SJSA1 (cell line): ENCODE results near the gene RABEPK. TPM values are rescaled to one million over a fixed set of nuclear protein-coding genes. Genes with fewer than 3 reads are reported as not detected.
"Not testable (repeated sequence)": the region's sequence is repeated elsewhere in the genome, so short reads cannot be mapped to it uniquely, and the experiment has no call there.

ENCODE experiments used
- DNase-seq, 2 experiments: peaks; one replicate each; pipeline ENCODE4 v3.0.0-alpha.2; 2015 to 2020; ENCODE audit warnings: low spot score in 2 of 2, low read depth in 1 of 2
- H3K27ac ChIP-seq: fragments of 250-450 bp; sonication (Bioruptor Pico); 2 replicates; pipeline ENCODE4 v1.5.1; 2020; ENCODE audit warnings: mild to moderate bottlenecking, moderate library complexity
- H3K27me3 ChIP-seq: fragments of 250-450 bp; sonication (Bioruptor Pico); replicated peaks from 2 replicates; pipeline ENCODE4 v1.5.1; 2020; ENCODE audit warnings: mild to moderate bottlenecking, moderate library complexity
- H3K36me3 ChIP-seq: fragments of 250-450 bp; sonication (Bioruptor Pico); 2 replicates; pipeline ENCODE4 v1.5.1; 2020; ENCODE audit warnings: mild to moderate bottlenecking
- H3K4me1 ChIP-seq: fragments of 250-450 bp; sonication (Bioruptor Pico); replicated peaks from 2 replicates; pipeline ENCODE4 v1.6.1; 2021; ENCODE audit warnings: mild to moderate bottlenecking
- H3K4me3 ChIP-seq: fragments of 250-450 bp; sonication (Bioruptor Pico); 2 replicates; pipeline ENCODE4 v1.5.1; 2020; ENCODE audit warnings: mild to moderate bottlenecking
- H3K9me3 ChIP-seq: fragments of 250-450 bp; sonication (Bioruptor Pico); replicated peaks from 2 replicates; pipeline ENCODE4 v1.5.1; 2020; ENCODE audit warnings: mild to moderate bottlenecking
- total RNA-seq: library from RNA; depleted of rRNA; stranded (reverse); fragments of >200 nt; shearing (Covaris generic); gene quantifications from 2 replicates; pipeline ENCODE4 v1.2.3, GENCODE V29; 2014

Gene RABEPK
- total RNA-seq, 1 experiment from 2014 or later: 25.1 TPM

DNA sequence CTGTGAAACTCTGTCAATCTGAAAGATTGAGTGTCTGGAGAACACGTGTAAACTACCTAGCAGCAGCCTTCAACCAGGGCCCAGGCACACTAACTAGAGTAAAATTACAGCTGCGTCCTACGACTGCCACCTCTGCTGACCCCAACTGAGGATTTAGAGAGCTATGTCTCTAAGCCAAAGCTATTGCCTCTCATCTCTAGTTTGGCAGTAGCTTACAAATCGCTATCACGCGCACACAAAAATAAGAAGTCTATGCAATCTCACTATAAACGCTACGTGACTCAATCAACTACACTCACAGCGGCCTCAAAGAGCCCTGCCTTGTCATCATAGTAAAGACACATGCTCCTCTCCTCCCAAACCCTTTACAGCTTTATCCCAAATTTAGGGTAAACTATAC is 19.5 kb upstream of the RABEPK start:
- H3K4me1 ChIP-seq: no peaks in the 10 kb centered on the region; the same call in 1 of the 2 replicates

DNA sequence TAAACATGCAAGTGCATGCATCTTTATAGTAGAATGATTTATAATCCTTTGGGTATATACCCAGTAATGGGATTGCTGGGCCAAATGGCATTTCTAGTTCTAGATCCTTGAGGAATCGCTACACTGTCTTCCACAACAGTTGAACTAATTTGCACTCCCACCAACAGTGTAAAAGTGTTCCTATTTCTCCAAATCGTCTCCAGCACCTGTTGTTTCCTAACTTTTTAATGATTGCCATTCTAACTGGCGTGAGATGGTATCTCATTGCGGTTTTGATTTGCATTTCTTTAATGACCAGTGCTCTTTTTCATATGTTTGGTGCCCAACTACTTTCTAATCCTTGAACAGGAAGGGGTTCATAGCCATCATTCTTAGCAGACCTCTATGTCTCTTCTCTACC is 18.6 kb upstream of the RABEPK start:
- DNase-seq, H3K4me3 ChIP-seq, H3K4me1 ChIP-seq: not testable (repeated sequence)

More for the DNA sequence above, 19.5 kb upstream of the RABEPK start:
- Histone ChIP-seq H3K9me3 (no peaks in the 10 kb centered on the region), H3K36me3 (peaks cover 10% of the 10 kb centered on the region; the same call in 1 of the 2 replicates), H3K27ac (no peak overlapping the region), H3K4me3 (no peak overlapping the region), H3K27me3 (no peaks in the 10 kb centered on the region)
- DNase-seq: no peak

DNA sequence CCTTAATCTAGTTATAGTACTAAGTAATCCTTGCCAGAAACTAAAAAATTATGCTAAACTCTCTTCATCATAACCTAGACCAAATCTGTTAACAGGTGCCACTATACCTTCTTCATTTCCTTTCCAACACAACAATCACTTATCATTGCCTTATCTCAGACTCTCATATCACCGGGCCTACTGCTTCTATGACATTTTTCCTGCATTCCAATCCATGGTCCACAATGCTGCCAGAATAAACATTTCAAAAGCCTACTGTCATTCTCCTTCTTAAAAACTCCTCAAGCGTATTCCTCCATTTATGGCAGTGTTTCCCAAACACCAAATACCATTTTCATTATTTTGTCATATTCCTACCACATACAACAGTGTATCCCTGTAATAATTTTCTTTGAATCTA is 17.3 kb upstream of the RABEPK start:
- Histone ChIP-seq H3K9me3 (no peaks in the 10 kb centered on the region), H3K4me3 (no peak overlapping the region), H3K27me3 (no peaks in the 10 kb centered on the region), H3K4me1 (no peaks in the 10 kb centered on the region; the same call in none of the 2 replicates), H3K36me3 (peaks cover 11% of the 10 kb centered on the region; the same call in 1 of the 2 replicates), H3K27ac (no peak overlapping the region)
- no peak for DNase-seq

More for the DNA sequence above, 18.6 kb upstream of the RABEPK start:
- not testable (repeated sequence) for H3K9me3 ChIP-seq, H3K27me3 ChIP-seq, H3K36me3 ChIP-seq, H3K27ac ChIP-seq

DNA sequence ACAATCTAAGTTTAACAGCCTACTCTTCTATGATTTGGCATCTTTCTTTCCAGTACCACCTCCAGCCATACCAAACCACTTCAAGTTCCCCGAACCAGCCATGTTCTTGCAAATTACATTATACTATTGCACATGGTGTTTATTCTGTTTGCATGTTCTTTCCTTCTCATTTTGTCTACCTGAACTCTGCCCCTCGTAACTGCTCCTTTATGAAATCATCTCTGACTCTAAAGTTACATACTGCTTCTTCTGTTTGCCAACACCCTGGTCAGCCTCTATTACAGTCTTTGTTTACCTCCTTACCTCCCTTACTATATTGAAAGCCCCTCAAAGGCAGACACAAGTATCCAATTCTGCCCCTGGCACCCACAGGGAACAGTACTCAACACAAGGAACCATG is 16.8 kb upstream of the RABEPK start:
- Histone ChIP-seq H3K4me1 (peaks cover 3% of the 10 kb centered on the region), H3K27ac (no peak overlapping the region), H3K27me3 (no peaks in the 10 kb centered on the region), H3K4me3 (no peak overlapping the region), H3K36me3 (peaks cover 11% of the 10 kb centered on the region; the same call in 1 of the 2 replicates), H3K9me3 (no peaks in the 10 kb centered on the region)
- DNase-seq: no peak

DNA sequence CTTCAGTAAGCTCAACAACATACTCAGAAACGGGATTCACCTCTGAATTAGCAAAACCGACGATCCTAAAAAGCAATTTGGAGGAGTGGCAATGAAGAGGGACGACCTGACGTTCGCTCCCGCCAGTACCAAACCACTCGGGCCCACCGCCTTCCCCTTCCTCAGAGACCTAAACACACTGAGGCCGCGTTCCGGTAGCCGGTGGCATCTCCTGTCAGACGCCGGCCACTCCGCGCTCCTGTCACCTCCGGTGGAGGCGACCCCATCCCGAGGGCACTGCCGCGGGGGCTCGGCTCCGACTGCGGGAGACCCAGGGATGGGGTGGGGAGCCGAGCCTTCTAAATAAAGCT is 11.4 kb upstream of the RABEPK start:
- DNase-seq: no peak
- peak overlapping the region; percentile 69 for H3K27ac ChIP-seq
- H3K27me3 ChIP-seq: no peaks in the 10 kb centered on the region
- peaks cover 10% of the 10 kb centered on the region for H3K4me1 ChIP-seq
- H3K4me3 ChIP-seq: peak overlapping the region; percentile 79
- H3K36me3 ChIP-seq: peaks cover 9% of the 10 kb centered on the region; the same call in 1 of the 2 replicates
- H3K9me3 ChIP-seq: no peaks in the 10 kb centered on the region

DNA sequence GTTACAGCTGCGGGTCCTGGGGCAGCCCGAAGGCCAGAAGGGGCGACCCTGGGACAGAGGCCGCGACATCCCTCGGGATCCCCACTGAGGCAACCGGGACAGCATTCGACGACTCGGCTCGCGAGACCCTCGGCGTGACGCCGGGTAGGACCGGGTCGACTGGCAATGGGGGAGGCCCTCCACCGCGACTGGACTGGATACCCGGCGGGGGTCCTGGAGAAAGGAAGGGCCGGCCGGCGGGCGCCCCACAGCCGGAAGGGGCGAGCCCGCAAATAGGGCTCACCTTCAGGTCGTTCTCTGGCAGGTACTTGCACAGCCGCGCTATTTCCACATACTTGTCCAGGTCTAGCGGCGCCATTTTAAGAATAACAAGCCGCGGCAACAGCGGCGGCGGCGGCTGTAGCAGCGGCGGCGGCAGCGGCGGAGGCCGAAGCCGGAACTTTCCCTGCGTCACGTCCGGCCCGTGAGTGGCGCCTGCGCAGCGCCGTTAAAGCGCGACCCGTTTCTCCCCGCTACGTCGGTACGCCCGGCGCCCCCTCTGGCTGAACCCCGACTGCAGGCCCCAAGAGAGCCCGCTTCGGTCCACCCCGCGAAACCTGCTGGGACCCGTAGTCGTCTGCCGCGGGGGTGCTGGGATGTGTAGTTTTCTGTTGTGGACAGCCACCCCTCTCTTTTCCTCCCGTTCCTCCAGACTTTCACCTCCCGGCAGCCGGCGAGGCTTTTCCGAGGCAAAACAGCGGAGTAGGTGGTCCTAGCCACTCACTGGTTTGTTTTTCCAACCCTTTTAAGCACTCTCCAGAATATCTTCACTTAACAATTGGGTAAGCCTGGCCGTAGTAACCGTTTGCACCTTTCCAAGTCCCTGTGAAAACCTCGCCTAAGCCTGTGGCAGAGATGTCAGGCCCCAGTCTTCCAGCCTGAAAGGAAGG is 10.7 kb upstream of the RABEPK start, which contains the start of gene PPP6C:
Gene PPP6C (minus strand): TSS at position 443 of the 929 bp plus-strand sequence. CDS start 85 bp downstream, at position 358.
- H3K4me1 ChIP-seq: peaks cover 10% of the 10 kb centered on the region
- peak; percentile 88 to 96 for DNase-seq

DNA sequence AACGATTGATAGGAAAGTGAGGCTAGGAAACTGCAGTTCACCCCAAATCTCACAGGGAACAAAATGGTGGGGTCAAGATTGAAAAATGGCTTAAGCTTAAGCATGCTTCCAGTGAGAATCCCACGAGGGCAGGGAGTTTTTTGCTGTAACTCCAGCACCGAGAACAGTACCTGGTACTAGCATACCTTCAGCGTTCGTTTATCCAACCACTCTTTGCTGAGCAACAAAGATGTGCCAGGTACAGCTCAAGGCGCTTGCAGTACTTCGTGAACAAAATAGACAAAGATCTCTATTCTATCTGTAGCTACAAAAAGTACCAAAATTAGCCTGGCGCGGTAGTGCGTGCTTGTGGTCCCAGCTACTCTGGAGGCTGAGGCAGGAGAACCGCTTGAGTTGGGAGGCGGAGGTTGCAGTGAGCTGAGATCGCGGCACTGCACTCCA is 10.0 kb upstream of the RABEPK start:
- Histone ChIP-seq H3K4me3 (peak overlapping the region; percentile 79), H3K27me3 (no peaks in the 10 kb centered on the region), H3K4me1 (peaks cover 10% of the 10 kb centered on the region), H3K9me3 (no peaks in the 10 kb centered on the region), H3K27ac (peak overlapping the region; percentile 69), H3K36me3 (peaks cover 9% of the 10 kb centered on the region; the same call in 1 of the 2 replicates)
- no peak for DNase-seq

More for the DNA sequence above, 10.7 kb upstream of the RABEPK start, which contains the start of gene PPP6C:
- Histone ChIP-seq H3K4me3 (peak within 1 kb of the TSS; percentile 79), H3K9me3 (no peaks in the 10 kb centered on the region), H3K27ac (peak within 1 kb of the TSS; percentile 69), H3K27me3 (no peaks in the 10 kb centered on the region), H3K36me3 (peaks cover 9% of the 10 kb centered on the region; the same call in 1 of the 2 replicates)

DNA sequence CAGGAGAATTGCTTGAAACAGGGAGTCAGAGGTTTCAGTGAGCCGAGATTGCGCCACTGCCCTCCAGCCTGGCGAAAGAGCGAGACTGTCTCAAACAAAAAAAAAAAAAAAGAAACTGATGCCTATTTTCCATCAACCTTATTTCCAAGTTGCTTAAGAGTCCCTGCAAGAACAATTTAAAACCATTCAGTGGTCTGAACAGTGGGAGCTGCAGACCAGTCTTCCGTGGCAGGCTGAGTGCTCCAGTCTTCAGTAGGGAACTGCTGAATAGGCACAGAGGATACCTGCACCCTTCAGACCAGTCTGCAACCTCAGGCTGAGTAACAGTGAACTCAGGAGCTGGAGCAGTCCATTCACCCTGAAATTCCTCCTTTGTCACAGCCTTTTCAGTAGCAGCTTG is 5.9 kb upstream of the RABEPK start:
- H3K36me3 ChIP-seq, H3K27me3 ChIP-seq, H3K27ac ChIP-seq, H3K9me3 ChIP-seq, H3K4me1 ChIP-seq, DNase-seq, H3K4me3 ChIP-seq: not testable (repeated sequence)

DNA sequence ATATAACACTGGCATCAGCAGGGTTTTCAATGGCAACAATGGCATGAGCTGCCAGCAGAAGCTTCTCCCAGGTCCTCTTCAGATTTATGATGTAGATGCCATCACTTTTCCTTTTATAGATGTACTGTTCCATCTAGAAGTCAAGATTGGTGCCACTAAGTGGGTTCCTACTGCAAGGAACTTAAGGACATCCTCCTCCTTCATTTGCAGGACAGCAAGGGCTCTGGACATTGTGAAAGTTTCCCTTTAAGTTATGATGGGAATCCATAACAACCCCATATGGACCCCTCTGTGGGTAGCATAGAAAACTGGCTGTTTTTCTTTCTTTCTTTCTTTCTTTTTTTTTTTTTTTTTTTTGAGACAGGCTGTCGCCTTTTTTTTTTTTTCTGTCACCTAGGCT is 4.8 kb upstream of the RABEPK start:
- H3K27ac ChIP-seq, H3K36me3 ChIP-seq, H3K4me3 ChIP-seq, DNase-seq, H3K27me3 ChIP-seq, H3K9me3 ChIP-seq, H3K4me1 ChIP-seq: not testable (repeated sequence)

DNA sequence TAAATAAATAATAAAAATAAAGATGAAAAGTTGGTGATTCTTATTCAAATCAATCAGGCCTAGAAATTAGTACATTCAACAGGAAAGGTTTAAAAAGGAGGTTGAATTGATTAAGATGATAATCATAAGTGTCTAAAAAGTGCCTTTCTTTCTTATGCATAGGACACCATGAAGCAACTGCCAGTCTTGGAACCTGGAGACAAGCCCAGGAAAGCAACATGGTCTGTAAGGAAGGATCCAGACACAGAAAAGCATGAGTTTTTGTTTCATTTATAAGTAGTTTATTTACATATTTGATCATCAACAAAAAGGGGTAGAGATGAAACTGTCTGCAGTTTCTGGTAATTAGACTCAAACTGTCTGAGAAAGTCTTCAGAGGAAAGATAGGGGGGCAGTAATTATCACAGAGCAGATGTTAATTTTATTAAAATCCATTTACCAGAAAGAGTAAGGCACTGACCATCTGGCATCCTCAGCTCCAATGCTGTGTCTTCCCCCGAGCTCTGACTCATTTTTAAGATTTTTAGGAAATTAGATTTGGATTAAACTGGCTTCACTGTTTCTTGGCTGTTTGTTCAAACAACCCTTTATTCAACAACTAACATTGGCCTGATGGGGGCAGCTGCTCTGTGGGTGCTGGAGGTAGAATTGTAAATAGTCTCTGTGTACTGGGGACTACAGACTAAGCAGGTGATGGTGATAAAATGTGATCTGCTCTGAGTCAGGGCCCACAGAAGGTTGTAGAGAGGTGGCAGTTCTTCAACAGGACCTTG is 2.7 kb downstream of the RABEPK start:
- no peaks in the 10 kb centered on the region for H3K9me3 ChIP-seq

DNA sequence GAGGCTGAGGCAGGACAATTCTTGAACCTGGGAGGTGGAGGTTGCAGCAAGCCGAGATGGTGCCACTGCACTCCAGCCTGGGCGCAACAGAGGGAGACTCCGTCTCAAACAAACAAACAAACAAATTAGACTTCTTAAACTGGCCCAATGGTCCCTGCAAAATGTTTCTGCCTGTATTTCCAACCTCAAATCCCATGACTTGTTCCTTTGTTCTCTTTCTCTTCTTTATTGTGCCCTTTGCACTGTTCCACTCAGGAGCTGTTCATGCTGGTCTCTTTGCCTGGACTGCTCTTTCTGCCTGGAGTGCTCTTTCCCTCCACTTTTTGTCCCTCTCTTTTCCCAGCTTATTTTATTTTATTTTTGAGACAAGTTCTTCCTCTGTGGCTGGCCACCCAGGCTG is 4.1 kb downstream of the RABEPK start:
- DNase-seq: no peak
- H3K36me3 ChIP-seq: peaks cover 17% of the 10 kb centered on the region
- no peak overlapping the region for H3K27ac ChIP-seq
- peaks cover 8% of the 10 kb centered on the region for H3K4me1 ChIP-seq
- no peak overlapping the region for H3K4me3 ChIP-seq
- H3K27me3 ChIP-seq: no peaks in the 10 kb centered on the region
- no peaks in the 10 kb centered on the region for H3K9me3 ChIP-seq

More for the DNA sequence above, 2.7 kb downstream of the RABEPK start:
- Histone ChIP-seq H3K27me3 (no peaks in the 10 kb centered on the region), H3K36me3 (peaks cover 14% of the 10 kb centered on the region), H3K4me3 (no peak overlapping the region), H3K27ac (no peak overlapping the region), H3K4me1 (peaks cover 9% of the 10 kb centered on the region)
- DNase-seq: no peak

DNA sequence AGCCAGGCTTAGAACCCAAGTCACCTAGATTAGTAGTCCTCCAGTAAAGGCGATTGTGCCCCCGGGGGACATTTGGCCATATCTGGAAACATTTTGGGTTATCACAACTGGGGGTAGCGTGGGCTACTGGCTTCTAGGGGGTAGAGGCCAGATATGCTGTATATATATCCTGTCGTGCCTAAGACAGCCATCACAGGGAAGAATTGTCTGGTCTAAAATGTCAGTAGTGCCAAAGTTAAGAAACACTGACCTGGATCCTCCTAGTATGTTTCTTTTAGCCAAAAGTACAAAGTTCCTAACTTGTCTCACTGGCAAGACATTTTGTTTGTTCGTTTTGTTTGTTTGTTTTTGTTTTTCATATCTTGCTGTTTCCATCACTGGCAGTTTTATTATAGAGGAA is 13.8 kb downstream of the RABEPK start:
- DNase-seq: no peak
- H3K9me3 ChIP-seq: no peaks in the 10 kb centered on the region
- no peaks in the 10 kb centered on the region for H3K4me1 ChIP-seq
- peaks cover 6% of the 10 kb centered on the region for H3K36me3 ChIP-seq
- H3K4me3 ChIP-seq: no peak overlapping the region
- H3K27me3 ChIP-seq: no peaks in the 10 kb centered on the region
- H3K27ac ChIP-seq: no peak overlapping the region

DNA sequence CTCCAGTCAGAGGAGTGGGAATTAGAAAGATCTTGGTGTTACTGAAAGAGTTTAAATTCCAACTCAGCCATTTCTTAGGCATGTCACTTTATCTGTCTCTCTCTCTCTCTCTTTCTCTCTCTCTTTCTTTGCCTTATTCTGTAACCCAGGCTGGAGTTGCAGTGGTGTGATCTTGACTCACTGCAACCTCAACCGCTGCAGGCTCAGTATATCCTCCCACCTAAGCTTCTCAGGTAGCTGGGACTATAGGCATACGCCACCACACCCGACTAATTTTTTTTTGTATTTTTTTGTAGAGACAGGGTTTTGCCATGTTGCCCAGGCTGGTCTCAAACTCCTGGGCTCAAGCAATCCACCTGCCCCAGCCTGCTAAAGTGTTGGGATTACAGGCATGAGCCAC is 18.3 kb downstream of the RABEPK start:
- Histone ChIP-seq H3K9me3 (no peaks in the 10 kb centered on the region), H3K27ac (no peak overlapping the region), H3K27me3 (no peaks in the 10 kb centered on the region), H3K4me3 (no peak overlapping the region), H3K36me3 (peaks cover 5% of the 10 kb centered on the region), H3K4me1 (no peaks in the 10 kb centered on the region)
- DNase-seq: no peak

DNA sequence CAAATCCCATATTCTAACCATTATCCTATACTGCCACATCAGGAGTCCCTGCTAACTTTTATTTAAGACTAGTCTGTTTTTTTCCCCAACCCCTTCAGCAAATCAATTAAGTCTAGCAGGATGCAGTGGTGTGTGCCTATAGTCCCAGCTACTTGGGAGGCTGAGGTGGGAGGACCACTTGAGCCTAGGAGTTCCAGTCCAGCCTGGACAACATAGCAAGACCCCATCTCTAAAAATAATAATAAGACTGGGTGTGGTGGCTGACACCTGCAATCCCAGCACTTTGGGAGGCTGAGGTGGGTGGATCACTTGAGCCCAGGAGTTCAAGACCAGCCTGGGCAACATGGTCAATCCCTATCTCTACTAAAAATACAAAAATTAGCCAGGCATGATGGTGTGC is 24.5 kb downstream of the RABEPK start:
- not testable (repeated sequence) for H3K4me3 ChIP-seq, H3K27me3 ChIP-seq, H3K9me3 ChIP-seq, H3K4me1 ChIP-seq, DNase-seq, H3K27ac ChIP-seq
- H3K36me3 ChIP-seq: peaks cover 14% of the 10 kb centered on the region
